ENCODE measurements around the gene TUBB3.
"Not testable (repeated sequence)": the region's sequence is repeated elsewhere in the genome, so short reads cannot be mapped to it uniquely, and the experiment has no call there.

Gene TUBB3

DNA sequence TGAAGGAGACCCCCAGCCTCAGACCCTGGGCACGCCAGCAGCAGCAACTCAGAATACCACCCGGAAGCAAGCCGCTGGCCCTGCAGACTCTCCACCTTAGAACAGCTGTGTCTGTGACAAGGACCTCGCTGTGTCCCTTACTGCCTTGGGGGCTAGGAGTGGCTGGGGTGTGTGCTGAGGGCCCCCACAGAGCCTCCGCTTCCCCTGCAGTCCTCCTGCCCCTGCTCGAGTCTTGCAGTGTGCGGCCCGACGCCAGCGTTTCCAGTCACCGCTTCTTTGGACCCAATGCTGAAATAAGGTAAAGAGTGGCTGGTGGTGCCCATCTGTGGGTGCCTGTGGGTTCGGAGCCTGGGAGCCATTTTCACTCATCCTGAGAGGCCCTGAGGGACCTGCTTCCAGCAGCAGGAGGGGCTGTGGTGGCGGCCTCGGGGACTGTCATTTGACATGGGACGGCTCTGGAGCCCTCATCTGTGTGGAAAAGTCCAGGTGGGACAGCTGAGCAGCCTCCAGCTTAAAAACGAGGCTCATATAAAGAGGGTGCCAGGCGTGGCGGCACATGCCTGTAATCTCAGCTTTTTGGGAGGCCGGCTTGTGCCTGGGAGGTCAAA lies 19.1 kb upstream of the TUBB3 start:
- no peak for DNase-seq

- no peak for DNase-seq
Observed at GRCh38 chr16:89904606-89905510, 18.3 kb upstream of the TUBB3 start.

- no peak for DNase-seq
Observed at GRCh38 chr16:89905511-89906139, 17.5 kb upstream of the TUBB3 start.

- no peak for DNase-seq
Observed at GRCh38 chr16:89906140-89907025, 16.8 kb upstream of the TUBB3 start.

DNA sequence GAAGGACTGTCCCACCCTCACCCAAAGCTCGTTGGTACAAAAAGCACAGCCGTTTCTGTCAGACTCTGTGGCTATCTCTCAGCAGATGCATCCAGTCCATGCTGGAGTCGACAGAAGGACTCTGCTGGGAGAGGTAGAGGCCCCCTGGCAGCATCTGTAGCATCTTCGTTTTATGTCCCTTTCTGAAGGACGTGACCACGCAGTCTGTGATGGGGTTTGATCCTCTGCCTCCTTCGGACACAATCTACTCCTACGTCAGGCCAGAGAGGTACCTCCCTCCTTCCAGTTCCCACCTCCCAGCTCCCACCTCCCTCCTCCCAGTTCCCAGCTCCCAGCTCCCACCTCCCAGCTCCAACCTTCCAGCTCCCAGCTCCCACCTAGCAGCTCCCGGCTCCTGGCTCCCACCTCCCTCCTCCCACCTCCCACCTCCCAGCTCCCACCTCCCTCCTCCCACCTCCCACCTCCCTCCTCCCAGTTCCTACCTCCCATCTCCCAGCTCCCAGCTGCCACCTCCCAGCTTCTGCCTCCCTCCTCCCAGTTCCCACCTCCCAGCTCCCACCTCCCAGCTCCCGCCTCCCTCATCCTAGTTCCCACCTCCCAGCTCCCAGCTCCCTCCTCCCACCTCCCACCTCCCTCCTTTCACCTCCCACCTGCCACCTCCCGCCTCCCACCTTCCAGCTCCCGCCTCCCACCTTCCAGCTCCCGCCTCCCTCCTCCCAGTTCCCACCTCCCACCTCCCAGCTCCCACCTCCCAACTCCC lies 15.9 kb upstream of the TUBB3 start:
- no peak for DNase-seq

- DNase-seq: no peak
Observed at GRCh38 chr16:89908236-89908635, 14.9 kb upstream of the TUBB3 start.

GRCh38 chr16:89909777-89910716 lies 13.1 kb upstream of the TUBB3 start:
- peak; percentile 53 to 55 for DNase-seq

- DNase-seq: no peak
Observed at GRCh38 chr16:89910717-89911354, 12.3 kb upstream of the TUBB3 start.

GRCh38 chr16:89911375-89911774 lies 11.8 kb upstream of the TUBB3 start:
- DNase-seq: no peak

- DNase-seq: no peak
Observed at GRCh38 chr16:89912143-89912542, 11.0 kb upstream of the TUBB3 start.

GRCh38 chr16:89912627-89913026 lies 10.5 kb upstream of the TUBB3 start:
- DNase-seq: no peak

- no peak for DNase-seq
Observed at GRCh38 chr16:89913408-89914387, 9.4 kb upstream of the TUBB3 start.

DNA sequence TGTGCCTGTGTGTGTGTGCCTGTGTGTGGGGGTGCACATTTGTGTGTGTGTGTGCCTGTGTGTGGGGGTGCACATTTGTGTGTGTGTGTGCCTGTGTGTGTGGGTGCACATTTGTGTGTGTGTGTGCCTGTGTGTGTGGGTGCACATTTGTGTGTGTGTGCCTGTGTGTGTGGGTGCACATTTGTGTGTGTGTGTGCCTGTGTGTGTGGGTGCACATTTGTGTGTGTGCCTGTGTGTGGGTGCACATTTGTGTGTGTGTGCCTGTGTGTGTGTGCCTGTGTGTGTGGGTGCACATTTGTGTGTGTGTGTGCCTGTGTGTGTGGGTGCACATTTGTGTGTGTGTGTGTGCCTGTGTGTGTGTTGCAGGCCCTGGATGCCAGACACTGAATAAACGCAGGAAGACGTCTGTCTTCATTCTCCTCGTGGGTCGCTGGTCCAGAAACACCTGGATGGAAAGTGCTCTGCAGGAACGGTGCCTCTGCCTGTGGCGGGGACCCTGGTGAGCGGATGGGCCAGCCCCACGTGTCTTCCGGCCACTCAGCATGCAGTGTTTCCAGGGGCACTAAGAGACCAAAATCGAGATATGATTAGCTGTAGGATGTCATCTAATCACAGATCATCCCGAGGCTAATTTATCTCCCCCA lies 8.4 kb upstream of the TUBB3 start:
- DNase-seq: not testable (repeated sequence)

DNA sequence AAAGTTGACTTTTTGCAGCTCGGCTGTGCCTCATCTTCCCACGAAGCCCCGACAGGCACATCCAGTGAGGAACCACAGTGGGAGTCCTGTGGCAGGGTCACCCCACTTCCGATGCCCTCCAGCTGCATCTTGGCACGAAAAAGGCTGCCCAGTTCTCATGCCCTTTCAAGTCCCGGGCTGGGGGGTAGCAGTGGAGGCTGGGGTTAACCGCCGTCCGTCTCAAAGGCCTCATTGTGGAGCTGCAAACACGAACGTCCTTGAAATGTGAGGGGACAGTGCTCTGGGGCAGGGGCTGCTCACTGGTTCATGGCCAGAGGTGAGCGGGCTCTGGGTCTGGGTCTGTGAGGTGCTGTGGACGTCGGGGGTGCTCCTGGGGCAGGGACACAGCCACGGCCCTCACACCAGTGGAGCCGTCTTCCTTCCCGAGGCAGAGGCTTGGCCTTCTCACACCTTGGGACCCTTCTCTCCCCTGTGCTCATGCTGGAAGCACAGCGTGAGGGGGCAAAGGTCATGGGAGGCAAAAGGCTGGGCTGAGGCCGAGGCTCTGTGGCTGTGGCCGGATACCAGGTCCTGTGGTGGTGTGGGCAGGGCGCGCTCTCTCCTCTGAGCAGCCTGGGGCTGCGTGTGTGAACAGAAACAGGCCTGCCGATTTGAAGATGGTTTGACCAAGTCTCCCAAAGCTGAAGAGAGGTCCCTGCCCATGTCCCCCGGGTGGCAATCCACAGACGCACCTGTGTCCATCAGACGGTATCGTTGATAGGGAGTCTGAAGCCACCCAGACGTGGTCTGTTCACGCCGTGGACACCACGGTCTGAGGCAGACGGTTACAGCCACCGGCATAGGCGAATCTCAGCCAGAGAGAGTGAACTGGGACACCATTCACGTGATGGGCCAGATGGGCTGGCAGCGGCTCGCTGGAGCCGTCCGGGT lies 7.6 kb upstream of the TUBB3 start:
- no peak for DNase-seq

DNA sequence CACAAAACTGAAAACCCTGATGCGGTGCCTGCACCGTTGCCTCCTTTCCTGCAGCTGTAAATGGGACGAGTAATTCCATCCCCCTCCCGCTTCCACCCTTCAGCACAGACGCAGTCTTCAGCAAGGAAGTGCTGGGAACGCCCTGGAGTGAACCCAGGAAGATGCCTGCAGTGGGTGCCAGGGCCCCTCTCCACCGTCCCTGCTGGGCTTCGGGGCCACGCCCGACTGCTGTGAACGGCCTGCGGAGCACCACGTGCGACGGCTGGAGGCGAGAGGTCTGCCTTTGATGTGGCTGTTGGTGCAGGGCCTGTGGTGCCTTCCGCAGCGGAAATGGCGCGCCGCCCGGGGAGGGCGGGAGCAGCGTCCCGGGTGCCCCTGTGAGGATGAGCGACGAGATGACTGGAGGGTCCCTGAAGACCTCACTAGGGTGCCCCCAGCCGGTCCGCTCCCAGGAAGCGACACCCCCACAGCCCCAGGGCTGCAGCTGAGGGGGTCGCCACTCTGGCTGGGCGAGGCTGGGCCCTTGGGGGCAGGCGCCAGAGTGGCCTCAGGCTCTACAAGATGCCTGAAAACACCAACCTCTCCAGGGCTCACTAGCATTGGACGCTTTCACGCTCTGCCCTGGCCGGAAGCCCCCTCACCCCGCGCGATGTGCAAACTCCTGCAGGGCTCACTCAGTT lies 5.2 kb upstream of the TUBB3 start:
- peak; percentile 37 to 42 for DNase-seq

- no peak for DNase-seq
Observed at GRCh38 chr16:89918453-89919347, 4.4 kb upstream of the TUBB3 start, which contains the start of gene MC1R. Gene MC1R, plus strand, starts transcription at chr16:89918862. Its CDS starts 397 bp downstream, at chr16:89919259.

All from activated CD4-positive, alpha-beta T cell treated with anti-CD3 and anti-CD28 coated beads, Interleukin-2, amount 50 U/mL, for 4 hours (primary cell).